Measurements from ENCODE around the gene TOMM7.

DNA sequence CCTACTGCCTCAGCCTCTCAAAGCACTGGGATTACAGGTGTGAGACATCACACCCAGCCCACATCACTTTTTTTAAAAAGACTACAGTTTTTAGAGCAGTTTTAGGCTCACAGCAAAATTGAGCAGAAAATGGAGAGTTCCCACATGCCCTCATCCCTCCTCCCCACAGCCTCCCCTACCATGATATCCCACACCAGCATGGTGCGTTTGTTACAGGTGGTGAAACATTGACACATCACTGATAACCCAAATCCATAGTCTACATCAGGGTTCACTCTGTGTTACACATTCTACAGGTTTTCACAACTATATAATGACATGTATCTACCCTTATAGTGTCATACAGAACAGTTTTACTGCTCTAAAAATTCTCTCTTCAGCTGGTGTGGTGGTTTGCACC lies 24.3 kb upstream of the TOMM7 start:
- TF ChIP-seq, protein P1, sequence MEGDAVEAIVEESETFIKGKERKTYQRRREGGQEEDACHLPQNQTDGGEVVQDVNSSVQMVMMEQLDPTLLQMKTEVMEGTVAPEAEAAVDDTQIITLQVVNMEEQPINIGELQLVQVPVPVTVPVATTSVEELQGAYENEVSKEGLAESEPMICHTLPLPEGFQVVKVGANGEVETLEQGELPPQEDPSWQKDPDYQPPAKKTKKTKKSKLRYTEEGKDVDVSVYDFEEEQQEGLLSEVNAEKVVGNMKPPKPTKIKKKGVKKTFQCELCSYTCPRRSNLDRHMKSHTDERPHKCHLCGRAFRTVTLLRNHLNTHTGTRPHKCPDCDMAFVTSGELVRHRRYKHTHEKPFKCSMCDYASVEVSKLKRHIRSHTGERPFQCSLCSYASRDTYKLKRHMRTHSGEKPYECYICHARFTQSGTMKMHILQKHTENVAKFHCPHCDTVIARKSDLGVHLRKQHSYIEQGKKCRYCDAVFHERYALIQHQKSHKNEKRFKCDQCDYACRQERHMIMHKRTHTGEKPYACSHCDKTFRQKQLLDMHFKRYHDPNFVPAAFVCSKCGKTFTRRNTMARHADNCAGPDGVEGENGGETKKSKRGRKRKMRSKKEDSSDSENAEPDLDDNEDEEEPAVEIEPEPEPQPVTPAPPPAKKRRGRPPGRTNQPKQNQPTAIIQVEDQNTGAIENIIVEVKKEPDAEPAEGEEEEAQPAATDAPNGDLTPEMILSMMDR (IDR thresholded peaks at IDR 0.05; ENCODE audit: insufficient read depth, low read length) = no peak
- TF ChIP-seq POLR2AphosphoS5 (IDR thresholded peaks at IDR 0.05; ENCODE audit: low read depth) = no peak
- TF ChIP-seq, protein P2, sequence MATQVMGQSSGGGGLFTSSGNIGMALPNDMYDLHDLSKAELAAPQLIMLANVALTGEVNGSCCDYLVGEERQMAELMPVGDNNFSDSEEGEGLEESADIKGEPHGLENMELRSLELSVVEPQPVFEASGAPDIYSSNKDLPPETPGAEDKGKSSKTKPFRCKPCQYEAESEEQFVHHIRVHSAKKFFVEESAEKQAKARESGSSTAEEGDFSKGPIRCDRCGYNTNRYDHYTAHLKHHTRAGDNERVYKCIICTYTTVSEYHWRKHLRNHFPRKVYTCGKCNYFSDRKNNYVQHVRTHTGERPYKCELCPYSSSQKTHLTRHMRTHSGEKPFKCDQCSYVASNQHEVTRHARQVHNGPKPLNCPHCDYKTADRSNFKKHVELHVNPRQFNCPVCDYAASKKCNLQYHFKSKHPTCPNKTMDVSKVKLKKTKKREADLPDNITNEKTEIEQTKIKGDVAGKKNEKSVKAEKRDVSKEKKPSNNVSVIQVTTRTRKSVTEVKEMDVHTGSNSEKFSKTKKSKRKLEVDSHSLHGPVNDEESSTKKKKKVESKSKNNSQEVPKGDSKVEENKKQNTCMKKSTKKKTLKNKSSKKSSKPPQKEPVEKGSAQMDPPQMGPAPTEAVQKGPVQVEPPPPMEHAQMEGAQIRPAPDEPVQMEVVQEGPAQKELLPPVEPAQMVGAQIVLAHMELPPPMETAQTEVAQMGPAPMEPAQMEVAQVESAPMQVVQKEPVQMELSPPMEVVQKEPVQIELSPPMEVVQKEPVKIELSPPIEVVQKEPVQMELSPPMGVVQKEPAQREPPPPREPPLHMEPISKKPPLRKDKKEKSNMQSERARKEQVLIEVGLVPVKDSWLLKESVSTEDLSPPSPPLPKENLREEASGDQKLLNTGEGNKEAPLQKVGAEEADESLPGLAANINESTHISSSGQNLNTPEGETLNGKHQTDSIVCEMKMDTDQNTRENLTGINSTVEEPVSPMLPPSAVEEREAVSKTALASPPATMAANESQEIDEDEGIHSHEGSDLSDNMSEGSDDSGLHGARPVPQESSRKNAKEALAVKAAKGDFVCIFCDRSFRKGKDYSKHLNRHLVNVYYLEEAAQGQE (IDR thresholded peaks at IDR 0.05; ENCODE audit: insufficient replicate concordance, low read depth) = no peak
- TF ChIP-seq GABPA (IDR thresholded peaks at IDR 0.05; ENCODE audit: low read depth) = no peak
- TF ChIP-seq SPI1 (IDR thresholded peaks at IDR 0.05; ENCODE audit: borderline replicate concordance, low read depth) = no peak
